GM18498 (cell line): Measurements from ENCODE around the gene STUM.
"Not testable (repeated sequence)": the region's sequence is repeated elsewhere in the genome, so short reads cannot be mapped to it uniquely, and the experiment has no call there.

Experiments used
- ATAC-seq: cut with Tn5 transposase; IDR thresholded peaks from one replicate; pipeline ENCODE4 v1.9.1; 2021; ENCODE audit warnings: mild to moderate bottlenecking, moderate library complexity; ENCODE audit not compliant: unreplicated experiment

The STUM gene

GRCh38 chr1:226635456-226635941, 86.9 kb downstream of the STUM start:
- ATAC-seq, result no peak

- ATAC-seq, result no peak
Measured at GRCh38 chr1:226636847-226637096, 88.2 kb downstream of the STUM start.

GRCh38 chr1:226637147-226637935, 88.8 kb downstream of the STUM start:
- no peak for ATAC-seq

GRCh38 chr1:226638001-226638601, 89.5 kb downstream of the STUM start:
- no peak for ATAC-seq

- no peak for ATAC-seq
Measured at GRCh38 chr1:226638608-226639007, 90.0 kb downstream of the STUM start.

- not testable (repeated sequence) for ATAC-seq
Measured at GRCh38 chr1:226639206-226639605, 90.6 kb downstream of the STUM start.

- ATAC-seq, result no peak
Measured at GRCh38 chr1:226639631-226640061, 91.1 kb downstream of the STUM start.

- no peak for ATAC-seq
Measured at GRCh38 chr1:226640321-226641136, 92.0 kb downstream of the STUM start.

- no peak for ATAC-seq
Measured at GRCh38 chr1:226641671-226642231, 93.2 kb downstream of the STUM start.

- no peak for ATAC-seq
Measured at GRCh38 chr1:226642421-226642820, 93.9 kb downstream of the STUM start.

- ATAC-seq, result peak; percentile 67
Measured at GRCh38 chr1:226643177-226643576, 94.6 kb downstream of the STUM start.

GRCh38 chr1:226643611-226644540, 95.3 kb downstream of the STUM start:
- ATAC-seq, result peak; percentile 44

GRCh38 chr1:226644541-226645176, 96.1 kb downstream of the STUM start:
- ATAC-seq, result no peak

GRCh38 chr1:226645279-226645976, 96.9 kb downstream of the STUM start:
- ATAC-seq, result no peak

GRCh38 chr1:226646026-226646869, 97.7 kb downstream of the STUM start:
- ATAC-seq, result no peak

- ATAC-seq, result no peak
Measured at GRCh38 chr1:226646870-226647449, 98.4 kb downstream of the STUM start.

- ATAC-seq, result no peak
Measured at GRCh38 chr1:226647719-226648118, 99.2 kb downstream of the STUM start.

GRCh38 chr1:226648421-226648820, 99.9 kb downstream of the STUM start:
- ATAC-seq, result no peak
